Right hindlimb (tissue), 1 donor: Measurements from ENCODE around the gene KIF5B.
"Not testable (repeated sequence)": the region's sequence is repeated elsewhere in the genome, so short reads cannot be mapped to it uniquely, and the experiment has no call there.

Experiments used
- DNase-seq: peaks from one replicate; pipeline ENCODE4 v3.0.0-alpha.2; 2018

Gene KIF5B

DNA sequence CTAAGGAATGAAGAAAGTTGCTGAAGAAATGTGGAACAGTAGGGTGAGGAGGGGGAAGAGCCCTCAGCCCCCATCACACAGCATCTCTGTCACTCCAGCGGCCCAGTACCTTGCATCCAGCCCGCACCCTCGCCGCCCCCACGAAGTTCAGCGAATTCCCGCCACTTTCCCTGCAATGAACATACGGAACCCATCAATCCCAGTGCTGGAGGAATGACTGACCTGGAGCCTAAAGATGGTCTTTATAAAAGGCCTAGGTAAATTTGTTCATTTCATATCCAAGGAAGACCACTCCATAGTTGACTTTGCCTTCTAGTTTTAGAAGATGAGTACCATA lies 779 bp upstream of the KIF5B start:
- no peak for DNase-seq

DNA sequence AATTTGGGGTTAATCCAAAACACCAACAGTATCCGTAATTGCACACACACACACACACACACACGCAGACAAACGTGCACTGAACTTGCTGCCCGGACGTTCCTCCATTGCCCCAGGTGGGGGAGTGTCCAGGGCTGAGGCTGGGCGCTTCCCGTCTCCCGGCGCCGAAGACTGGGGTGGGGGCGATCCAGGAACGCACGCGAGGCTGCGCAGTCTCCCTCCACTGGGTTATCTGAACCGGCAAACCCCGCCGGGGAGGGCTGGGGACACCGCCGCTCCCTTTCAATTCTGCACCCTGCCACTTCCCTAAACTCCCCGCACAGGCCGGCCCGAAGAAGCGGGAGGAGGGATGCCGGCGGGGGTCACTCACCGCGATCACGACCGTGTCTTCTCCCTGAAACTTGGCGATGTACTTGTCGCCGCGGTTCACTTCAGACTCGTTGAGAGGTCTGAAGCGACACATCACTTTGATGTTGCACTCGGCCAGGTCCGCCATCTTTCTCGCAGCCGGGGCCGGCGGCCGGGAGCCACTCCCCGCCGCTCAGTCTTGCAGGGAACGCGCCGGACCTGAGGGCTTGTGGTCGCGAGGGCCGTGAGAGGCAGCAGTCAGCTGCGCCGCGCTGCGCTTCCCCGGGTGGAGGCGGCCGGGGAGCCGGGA lies 618 bp downstream of the KIF5B start:
- peak; percentile 81 for DNase-seq

DNA sequence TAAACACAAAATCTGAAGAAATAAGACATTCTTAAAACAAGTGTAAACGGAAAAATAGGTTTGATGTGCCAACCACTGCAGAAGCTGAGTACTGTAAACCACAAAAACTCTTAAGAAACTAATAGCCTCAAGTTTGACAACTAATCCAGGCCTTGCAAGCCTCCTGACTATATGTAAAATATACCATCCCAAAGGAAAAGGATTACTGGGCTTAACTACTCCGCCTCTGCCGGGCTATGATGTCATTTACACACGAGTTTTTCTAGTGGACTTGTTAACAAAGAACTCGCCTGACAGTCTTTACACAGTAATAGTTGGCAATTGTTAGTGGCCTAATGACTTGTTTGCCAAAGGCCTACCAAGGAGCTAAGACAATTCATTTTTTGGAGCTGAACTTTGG lies 2.1 kb downstream of the KIF5B start:
- DNase-seq = peak; percentile 44

DNA sequence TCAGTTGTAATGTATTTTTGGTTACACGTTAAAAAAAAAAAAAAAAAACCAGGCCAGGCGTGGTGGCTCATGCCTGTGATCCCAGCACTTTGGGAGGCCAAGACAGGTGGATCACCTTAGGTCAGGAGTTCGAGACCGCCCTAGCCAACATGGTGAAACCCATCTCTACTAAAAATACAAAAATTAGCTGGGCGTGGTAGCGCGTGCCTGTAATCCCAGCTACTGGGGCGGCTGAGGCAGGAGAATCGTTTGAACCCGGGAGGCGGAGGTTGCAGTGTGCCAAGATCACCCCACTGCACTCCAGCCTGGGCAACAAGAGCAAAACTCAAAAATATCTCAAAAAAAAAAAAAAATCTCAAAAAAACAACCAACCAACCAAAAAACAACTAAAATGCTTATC lies 2.8 kb downstream of the KIF5B start:
- DNase-seq = not testable (repeated sequence)

DNA sequence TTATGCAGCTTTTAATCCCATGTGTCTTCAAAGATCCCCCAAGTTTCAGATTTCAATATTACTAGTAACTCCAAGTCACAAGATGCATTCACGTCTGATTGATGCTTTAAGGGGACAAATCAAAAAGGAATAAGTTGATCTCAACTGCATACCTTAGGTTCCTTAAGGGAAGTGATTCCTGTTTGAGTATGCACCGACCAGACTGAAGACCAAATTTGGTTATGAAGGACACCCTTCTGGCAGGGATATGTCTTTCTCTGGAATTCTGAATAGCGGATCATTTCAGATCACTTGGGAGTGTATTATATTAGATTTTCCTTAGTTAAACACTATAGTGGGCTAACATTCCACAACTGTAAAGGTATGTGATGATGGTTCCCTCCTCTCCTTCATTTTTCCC lies 4.3 kb downstream of the KIF5B start:
- no peak for DNase-seq

DNA sequence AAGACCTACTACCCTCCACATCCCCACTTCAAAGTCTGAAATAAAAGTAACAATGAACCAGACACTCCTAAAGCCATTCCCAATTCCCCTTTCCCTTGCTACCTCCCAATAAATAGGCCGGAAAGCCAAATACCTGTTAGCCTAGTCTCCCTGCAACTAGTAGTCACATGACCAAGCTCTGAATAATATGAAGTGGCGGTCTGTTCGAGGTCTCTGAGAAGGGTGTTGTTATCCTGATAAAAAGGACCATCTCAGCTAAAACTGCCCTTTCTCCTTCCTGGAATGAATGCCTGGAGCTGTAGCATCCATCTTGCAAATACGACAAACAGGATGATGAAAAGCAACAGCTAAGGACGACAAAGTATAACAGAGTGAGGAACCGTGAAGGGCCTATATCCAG lies 6.0 kb downstream of the KIF5B start:
- no peak for DNase-seq

DNA sequence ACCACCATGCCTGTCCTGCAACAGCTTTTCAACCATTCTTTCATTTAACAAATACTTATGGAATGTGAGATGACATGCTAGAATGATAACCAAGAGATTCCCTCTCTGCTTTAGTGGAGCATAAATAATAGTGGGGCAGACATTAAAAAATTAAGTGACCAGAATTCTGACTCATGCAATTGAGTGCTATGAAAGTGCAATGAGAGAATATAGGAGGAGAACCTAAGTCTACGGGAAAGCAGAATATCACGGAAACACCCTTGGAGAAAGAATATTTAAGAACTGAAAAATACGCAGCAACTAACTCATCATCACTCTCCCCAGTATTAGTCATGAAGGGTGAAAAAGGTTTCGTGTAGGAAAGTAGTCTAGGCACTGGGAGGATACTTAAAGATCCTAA lies 7.1 kb downstream of the KIF5B start:
- DNase-seq = no peak

DNA sequence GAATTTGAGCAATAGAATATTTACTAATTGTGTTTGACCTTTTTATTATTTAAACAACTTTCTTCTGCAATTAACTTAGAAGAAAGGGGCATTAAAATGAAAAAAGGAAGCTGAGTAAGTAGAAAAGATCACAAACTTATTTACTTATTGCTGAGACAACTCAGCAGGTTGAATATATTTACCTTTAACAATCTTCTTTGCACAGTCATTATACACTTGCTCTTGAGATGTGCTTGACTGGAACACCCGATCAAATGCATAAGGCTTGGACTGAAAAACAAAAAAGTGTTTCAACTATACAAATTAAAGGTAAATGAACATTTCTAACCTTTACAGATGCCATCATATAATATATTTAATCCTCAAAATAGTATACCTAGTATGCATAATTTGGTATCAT lies 7.9 kb downstream of the KIF5B start:
- no peak for DNase-seq

DNA sequence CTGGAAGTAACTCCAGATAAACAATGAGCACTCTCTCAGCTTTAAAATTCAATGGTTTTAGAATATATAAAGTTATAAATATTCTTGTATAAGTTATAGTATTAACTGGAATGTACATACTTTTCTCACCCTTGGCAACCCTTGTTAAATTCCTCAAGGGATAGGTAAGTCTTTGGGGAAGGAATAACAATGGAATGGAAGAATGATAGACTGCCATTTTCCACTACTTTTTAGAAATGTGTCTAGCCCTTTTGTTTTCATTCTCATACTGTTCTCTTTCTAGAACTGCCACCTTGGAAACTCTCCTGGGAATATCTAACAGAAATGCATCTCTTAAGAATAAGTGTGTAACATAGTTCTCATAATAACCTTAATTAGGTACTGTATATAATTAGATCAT lies 8.3 kb downstream of the KIF5B start:
- no peak for DNase-seq

DNA sequence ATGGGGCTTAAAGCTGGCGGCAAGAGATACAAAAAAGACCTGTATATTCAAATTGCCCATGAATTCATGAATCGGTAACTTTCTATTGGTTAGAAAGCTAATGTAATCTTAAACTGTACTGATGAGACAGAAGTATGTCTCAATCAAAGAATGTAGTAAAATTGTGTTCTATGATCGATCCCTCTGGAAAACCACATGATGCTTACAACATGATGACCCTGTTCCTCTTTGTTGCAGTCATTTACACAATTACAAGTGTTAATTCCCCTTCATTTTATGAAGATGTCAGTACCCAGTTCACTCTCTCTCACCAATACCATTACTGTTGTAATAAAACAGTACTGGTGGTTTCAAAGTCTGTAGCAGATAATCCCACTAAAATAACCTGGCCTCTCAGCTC lies 10.1 kb downstream of the KIF5B start:
- DNase-seq = no peak

DNA sequence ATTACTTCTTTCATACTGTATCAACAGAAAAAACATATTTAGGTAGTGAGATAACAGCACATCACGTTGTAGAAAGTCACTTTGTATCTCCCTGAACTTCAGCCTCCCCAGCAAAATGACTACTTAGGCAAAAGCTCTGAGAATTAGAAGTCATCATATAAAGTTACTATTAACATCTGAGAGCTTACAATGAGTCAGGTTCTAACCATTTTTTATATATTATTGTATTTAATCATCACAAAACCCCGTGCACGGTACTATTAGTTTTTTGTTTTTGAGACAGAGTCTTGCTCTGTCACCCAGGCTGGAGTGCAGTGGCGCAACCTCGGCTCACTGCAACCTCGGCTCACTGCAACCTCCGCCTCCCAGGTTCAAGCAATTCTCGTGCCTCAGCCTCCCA lies 13.5 kb downstream of the KIF5B start:
- DNase-seq = not testable (repeated sequence)

DNA sequence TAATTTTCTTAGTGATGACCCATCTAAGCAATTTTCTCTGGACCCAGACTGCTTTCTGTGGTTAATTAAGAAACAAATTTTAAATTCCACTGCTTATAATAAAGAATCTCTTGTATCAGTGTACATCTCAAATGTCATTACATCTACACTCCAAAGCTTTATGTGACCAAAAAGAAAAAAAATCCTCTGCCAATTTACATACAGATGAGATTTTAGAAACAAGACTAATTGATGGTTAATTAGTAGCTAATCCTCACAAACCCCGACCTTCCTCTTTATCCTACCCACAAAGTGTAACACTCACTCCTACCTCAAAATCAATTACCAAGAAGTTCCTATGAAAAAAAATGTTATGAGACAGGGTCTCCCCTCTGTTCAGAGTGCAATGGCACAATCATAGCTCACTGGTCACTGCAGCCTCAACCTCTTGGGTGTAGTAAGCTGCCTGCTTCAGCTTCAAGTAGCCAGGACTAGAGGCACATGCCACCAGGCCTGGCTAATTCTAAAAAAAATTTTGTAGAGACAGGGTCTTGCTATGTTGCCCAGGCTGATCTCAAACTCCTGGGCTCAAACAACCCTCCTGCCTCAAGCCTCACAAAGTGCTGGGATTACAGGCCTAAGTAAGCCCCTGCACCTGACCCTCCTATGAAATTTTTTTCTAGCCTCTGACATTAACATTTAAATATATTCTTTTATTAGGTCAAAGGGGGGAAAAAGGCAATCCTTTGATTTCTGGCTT lies 14.8 kb downstream of the KIF5B start:
- no peak for DNase-seq

DNA sequence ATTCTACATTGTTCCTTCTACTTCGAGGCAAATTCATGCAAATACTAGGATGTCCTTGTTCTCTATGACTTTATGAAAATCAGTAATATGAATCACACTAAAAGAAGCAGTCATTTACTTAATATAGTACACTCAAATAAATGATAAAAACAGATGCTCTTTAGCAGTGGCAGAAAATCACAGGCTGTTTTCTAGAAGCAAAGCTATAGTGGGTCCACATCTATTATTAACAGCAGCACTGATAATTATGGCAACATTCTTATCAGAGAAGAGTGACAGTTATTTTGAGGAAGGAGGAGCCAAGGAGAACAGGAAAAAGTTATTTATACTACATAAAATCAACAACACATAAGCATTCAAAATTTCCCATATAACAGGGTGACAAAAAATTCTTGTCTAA lies 16.5 kb downstream of the KIF5B start:
- DNase-seq = no peak

DNA sequence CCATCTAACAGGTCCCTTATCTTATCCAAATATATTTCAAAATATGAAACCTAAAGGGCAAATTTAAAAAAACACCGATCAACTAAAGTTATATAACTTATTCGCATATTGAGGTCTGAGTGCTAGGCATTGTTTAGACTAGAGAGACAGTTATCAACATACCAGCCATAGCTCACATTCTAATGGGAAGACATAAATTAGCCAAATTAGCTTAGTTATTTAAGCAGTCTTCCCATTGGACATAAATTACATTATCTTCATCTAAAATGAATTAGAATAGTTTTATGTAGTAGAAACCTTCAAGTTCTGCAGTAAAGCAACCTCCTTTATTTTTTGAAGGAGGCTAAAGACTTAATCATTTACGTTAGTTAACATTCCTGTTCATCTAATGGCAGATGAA lies 17.4 kb downstream of the KIF5B start:
- DNase-seq = no peak

DNA sequence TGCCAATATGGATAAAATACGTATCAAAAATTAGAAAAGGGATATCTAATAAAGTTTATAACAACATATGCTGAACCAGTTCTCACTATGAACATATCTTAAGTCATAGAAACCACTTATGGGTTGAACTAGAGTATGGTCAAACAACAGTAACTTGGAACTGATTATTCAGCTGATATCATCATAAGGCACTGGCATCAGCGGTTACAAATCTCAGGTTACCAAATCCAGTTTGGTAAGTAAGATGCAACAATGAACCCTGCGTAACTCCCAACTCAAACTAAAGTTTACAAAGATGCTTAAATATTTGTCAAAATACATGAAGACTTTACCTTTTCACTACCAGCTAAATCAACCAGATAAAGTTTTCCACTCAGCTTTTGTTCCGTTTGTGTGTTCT lies 19.3 kb downstream of the KIF5B start:
- no peak for DNase-seq

DNA sequence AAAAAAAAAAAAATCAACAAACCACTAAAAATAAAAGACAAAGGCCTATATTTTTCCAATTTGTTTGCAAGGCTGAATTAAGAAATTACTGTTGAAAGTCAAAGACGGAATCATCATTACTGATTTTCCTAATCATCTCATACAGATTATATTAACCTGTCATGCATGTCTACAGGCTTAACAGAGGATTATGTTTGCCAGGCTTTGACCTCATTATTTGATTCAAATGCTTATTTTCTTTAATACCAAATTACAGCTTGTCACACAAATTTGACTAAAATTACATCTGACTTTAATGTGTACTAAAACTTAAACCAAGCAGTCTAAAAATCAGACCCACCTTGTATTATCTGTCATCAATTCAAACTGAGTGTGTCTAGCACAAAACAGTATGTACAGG lies 21.2 kb downstream of the KIF5B start:
- no peak for DNase-seq

DNA sequence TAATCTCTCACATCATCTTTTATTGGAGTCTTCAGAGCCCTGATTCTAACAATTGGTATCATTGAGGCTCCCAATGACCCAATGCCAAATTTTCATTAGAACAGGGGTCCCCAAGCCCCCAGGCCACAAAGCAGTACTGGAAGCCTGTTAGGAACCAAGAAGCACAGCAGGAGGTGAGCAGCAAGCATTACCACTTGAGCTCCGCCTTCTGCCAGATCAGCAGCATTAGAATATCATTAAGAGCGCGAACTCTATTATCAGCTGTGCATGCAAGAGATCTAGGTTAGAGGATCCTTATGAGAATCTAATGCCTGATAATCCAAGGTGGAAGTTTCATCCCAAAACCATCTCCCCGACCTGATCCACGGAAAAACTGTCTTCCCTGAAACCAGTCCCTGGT lies 23.1 kb downstream of the KIF5B start:
- no peak for DNase-seq

DNA sequence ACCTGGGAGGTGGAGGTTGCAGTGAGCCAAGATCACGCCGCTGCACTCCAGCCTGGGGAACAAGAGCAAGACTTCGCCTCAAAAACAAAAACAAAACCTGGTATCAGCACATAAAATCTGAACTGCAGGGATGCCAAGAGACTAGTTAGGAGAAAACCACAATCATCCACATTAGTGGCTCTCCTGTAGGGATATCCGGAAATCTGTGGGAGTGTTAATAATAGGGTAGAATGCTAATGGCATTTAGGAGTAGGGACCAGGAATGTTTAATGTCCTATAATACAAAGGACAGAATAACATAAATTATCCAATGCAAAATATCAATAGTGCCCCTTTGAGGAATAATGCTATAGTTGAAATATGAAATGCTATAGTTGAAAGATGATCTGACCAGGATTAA lies 24.3 kb downstream of the KIF5B start:
- no peak for DNase-seq

DNA sequence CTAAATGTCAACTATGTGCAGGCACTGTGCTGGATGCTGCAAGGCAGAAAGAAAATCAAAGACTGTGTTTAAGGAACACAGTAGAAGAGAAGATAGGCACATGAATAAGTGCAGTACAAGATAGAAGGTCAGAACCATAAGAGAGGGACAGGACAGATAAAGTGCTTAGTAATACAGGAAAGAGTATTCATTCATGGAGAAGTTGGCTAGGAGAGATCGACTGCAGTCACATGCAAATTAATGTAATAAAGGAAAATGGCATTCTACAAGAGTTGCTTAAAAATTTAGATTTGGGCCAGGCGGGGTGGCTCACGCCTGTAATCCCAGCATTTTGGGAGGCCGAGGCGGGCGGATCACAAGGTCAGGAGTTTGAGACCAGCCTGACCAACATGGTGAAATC lies 24.8 kb downstream of the KIF5B start:
- no peak for DNase-seq

DNA sequence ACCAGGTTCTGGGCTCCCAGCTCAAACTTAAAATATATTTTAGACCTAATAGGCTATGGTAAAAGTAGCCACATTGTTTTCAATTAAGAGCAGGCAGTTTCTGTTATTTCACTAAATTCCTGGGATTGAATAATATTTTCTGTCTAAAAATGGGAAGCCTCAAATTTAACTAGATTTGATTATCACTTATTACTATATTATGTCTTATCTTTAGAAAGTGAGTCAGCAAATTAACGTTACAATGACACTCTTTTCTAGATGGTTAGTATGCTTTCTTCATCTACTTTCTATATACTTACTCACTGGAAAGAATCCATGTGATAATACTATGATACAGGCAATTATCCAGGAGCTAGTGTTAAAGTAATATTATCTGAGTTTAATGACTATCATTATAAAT lies 27.5 kb downstream of the KIF5B start:
- DNase-seq = no peak

DNA sequence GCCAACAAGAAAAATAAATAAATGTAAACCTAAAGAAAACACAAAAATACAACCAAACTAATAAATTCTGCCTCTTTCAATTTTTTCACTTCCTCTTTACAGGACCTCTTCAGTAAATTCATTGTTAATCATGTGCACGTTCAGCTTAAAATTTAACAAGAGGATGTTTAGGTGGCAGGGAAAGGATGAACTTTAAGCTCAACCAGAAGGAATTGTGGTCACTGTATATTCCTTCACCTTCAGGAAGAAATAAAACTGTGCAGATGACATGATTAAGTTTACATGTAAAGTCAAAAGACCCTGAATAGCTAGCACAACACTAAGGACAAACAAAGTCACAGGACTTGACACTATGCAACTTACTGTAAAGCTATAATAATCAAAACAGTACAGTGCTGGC lies 33.0 kb downstream of the KIF5B start:
- DNase-seq = no peak

DNA sequence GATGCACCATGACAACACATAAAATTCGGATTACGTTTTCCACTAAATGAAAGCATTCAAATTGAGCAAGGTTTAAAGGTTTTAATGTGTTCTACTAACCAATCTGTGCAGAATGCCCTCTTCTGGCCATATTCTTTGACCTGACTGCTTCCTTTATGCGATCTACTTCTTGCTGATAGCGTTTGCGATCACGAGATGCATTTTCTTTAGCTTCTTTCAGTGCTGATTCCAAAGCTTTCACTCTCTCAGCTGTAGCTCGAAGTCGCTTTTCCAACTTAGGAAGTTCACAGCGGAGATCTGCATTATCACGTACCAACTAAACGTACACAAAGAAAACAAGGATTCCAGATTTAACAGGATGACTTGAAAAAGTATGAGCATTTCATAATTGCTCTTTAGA lies 39.2 kb downstream of the KIF5B start:
- DNase-seq = no peak

DNA sequence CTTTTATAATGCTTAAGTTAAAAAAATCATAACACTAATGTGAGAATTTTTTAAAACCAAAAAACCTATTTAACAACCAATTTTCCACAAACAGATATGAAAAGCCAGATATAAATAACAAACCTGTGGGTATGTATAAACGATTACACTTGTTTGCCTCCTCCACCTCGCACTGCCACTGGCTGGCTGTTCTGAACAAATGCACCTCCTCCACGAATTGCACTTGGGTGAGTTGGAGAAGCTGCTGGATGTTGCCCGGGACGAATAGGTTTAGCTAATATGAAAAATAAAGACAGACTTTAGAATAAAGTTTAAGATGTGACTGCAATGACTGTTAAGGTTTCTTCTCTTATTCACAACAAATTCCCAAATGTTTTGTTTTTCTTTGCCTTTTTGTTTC lies 40.8 kb downstream of the KIF5B start:
- DNase-seq = no peak

DNA sequence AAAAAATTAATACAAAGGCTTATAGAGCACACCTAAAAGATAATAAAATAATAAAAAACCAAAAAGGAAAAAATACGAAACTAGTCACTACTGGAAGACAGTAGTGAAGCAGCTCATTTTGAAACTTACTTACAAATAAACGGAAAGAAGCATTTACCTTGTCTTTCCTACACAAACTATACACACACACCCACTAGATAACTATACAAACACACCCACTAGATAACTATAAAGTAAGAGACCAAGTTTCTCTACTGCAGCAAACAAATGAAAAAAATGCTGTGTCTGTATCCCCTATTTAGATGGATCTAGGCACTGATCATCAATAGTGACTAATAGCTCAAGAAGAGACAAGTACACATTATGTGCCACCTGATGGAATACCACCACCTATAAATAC lies 49.2 kb downstream of the KIF5B start:
- no peak for DNase-seq

DNA sequence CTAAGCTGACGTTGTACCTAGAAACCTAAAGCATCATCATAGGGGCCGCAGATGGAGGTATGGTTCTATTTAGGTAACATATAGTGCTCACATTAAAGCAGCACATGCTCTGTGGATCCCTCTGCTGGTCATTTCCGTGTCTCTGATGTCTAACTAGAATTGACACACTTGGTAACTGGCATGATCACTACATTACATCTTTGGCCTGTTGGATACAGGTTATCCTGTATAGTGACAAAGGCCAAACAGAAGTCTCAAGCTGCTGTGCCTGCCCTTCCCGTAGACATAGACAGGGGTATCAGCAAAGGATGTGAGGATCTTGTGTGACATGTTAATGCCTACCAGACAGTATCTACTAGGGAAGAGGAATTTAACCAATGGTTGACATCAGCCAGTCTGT lies 51.2 kb downstream of the KIF5B start:
- DNase-seq = no peak
